ENCODE data around the gene NR3C1.

Gene NR3C1

GRCh38 chr5:143425835-143426234 lies 22.3 kb upstream of the NR3C1 start:
- DNase-seq: no peak

- no peak for DNase-seq
Measured at GRCh38 chr5:143418140-143418866, 14.8 kb upstream of the NR3C1 start.

GRCh38 chr5:143417503-143418139 lies 14.1 kb upstream of the NR3C1 start:
- peak in 1 of 3 experiments; percentile 3 for DNase-seq

GRCh38 chr5:143416411-143416810 lies 12.9 kb upstream of the NR3C1 start:
- DNase-seq: no peak

- peak in 1 of 3 experiments; percentile 2 for DNase-seq
Measured at GRCh38 chr5:143413958-143414669, 10.6 kb upstream of the NR3C1 start.

- no peak for DNase-seq
Measured at GRCh38 chr5:143412661-143413342, 9.3 kb upstream of the NR3C1 start.

- no peak for DNase-seq
Measured at GRCh38 chr5:143409926-143410325, 6.4 kb upstream of the NR3C1 start.

- no peak for DNase-seq
Measured at GRCh38 chr5:143406408-143406807, 2.9 kb upstream of the NR3C1 start.

- DNase-seq: peak in 1 of 3 experiments; percentile 63
Measured at GRCh38 chr5:143405849-143406098, 2.3 kb upstream of the NR3C1 start.

- DNase-seq: peak; percentile 81 to 88 (median 87)
Measured at GRCh38 chr5:143405063-143405848, 1.8 kb upstream of the NR3C1 start.

- peak; percentile 56 to 75 (median 69) for DNase-seq
Measured at GRCh38 chr5:143404416-143405062, 1.1 kb upstream of the NR3C1 start.

GRCh38 chr5:143403334-143403592 lies 223 bp downstream of the NR3C1 start:
- DNase-seq: peak in 2 of 3 experiments; percentile 72 to 75

GRCh38 chr5:143402553-143403333 lies 743 bp downstream of the NR3C1 start:
- peak; percentile 52 to 67 (median 67) for DNase-seq

GRCh38 chr5:143402017-143402552 lies 1.4 kb downstream of the NR3C1 start:
- peak in 1 of 3 experiments; percentile 7 for DNase-seq

GRCh38 chr5:143401227-143402016 lies 2.1 kb downstream of the NR3C1 start:
- no peak for DNase-seq

- DNase-seq: peak in 1 of 3 experiments; percentile 16
Measured at GRCh38 chr5:143400541-143401226, 2.8 kb downstream of the NR3C1 start.

GRCh38 chr5:143399616-143400540 lies 3.6 kb downstream of the NR3C1 start:
- no peak for DNase-seq

- no peak for DNase-seq
Measured at GRCh38 chr5:143398451-143399237, 4.8 kb downstream of the NR3C1 start.

Data from NCI-H1417 (cell line).